ENCODE data around the gene ACBD5.

GRCh38 chr10:27252267-27253000 lies 11.8 kb upstream of the ACBD5 start:
- TF ChIP-seq CTCF (IDR thresholded peaks at IDR 0.05), result no peak
- TF ChIP-seq EP300 (IDR thresholded peaks at IDR 0.05; ENCODE audit: borderline replicate concordance in 1 of 2, low read depth in 1 of 2, low read length in 1 of 2), result no peak
